Liver (tissue), 9 donors: Measurements from ENCODE around the gene ACSL3. TPM values are rescaled to one million over a fixed set of nuclear protein-coding genes. Genes with fewer than 3 reads are reported as not detected.

Source experiments
- DNase-seq: peaks from one replicate; pipeline ENCODE4 v3.0.0-alpha.2; 2017; ENCODE audit warnings: low spot score
- H3K27ac ChIP-seq, 2 donors: one replicate each; pipeline ENCODE4 v1.7.0; 2013; ENCODE audit warnings: inconsistent platforms in 2 of 2, low read length in 2 of 2, control low read depth in 1 of 2, low read depth in 1 of 2, mild to moderate bottlenecking in 1 of 2
- H3K27me3 ChIP-seq, 4 donors: one replicate each; pipeline versions ENCODE4 v1.6.1 to v1.7.0; 2013; ENCODE audit warnings: low read length in 3 of 4, inconsistent platforms in 1 of 4, mild to moderate bottlenecking in 1 of 4, moderate library complexity in 1 of 4; ENCODE audit not compliant: control insufficient read depth in 4 of 4, insufficient read depth in 4 of 4
- H3K36me3 ChIP-seq, 4 donors: one replicate each; pipeline versions ENCODE4 v1.6.1 to v1.7.0; 2013; ENCODE audit warnings: low read length in 3 of 4, mild to moderate bottlenecking in 3 of 4, low read depth in 1 of 4, moderate library complexity in 1 of 4; ENCODE audit not compliant: control insufficient read depth in 4 of 4, insufficient read depth in 3 of 4
- H3K4me1 ChIP-seq, 4 donors: one replicate each; pipeline versions ENCODE4 v1.6.1 to v1.7.0; 2013; ENCODE audit warnings: low read length in 3 of 4, mild to moderate bottlenecking in 3 of 4, moderate library complexity in 1 of 4; ENCODE audit not compliant: control insufficient read depth in 4 of 4, insufficient read depth in 4 of 4
- H3K4me3 ChIP-seq, 3 donors: one replicate each; pipeline versions ENCODE4 v1.6.1 to v1.7.0; 2013; ENCODE audit warnings: low read length in 3 of 3, control low read depth in 1 of 3, low read depth in 1 of 3, mild to moderate bottlenecking in 1 of 3
- H3K9ac ChIP-seq, 2 donors: one replicate each; pipeline ENCODE4 v1.7.0; 2013; ENCODE audit warnings: low read length in 2 of 2, mild to moderate bottlenecking in 2 of 2, moderate library complexity in 2 of 2, control low read depth in 1 of 2, low read depth in 1 of 2
- H3K9me3 ChIP-seq, 4 donors: one replicate each; pipeline versions ENCODE4 v1.6.1 to v1.7.0; 2013; ENCODE audit warnings: low read length in 3 of 4; ENCODE audit not compliant: control insufficient read depth in 4 of 4
- CTCF ChIP-seq: fragments of 150-350 bp; IDR thresholded peaks from 2 replicates; pipeline ENCODE4 v1.5.1; 2017; ENCODE audit warnings: improper control_type of control experiment, low read depth, low read length; ENCODE audit not compliant: missing input control
- EGR1 ChIP-seq, 2 donors: IDR thresholded peaks; 2 replicates each; pipeline ENCODE4 v1.6.1; 2016 to 2018; ENCODE audit warnings: antibody characterized with exemption in 2 of 2, low read depth in 2 of 2
- FOXA1 ChIP-seq: IDR thresholded peaks from 2 replicates; pipeline ENCODE4 v1.6.1; 2016; ENCODE audit warnings: antibody characterized with exemption
- FOXA2 ChIP-seq: IDR thresholded peaks from 2 replicates; pipeline ENCODE4 v1.6.1; 2016; ENCODE audit warnings: antibody characterized with exemption
- GABPA ChIP-seq, 2 donors: IDR thresholded peaks in 1 of 2; conservative IDR thresholded peaks in 1 of 2; 2 replicates each; pipeline ENCODE4 v1.6.1; 2016; ENCODE audit warnings: antibody characterized with exemption in 2 of 2, mild to moderate bottlenecking in 1 of 2, moderate library complexity in 1 of 2
- HNF4A ChIP-seq, 2 donors: conservative IDR thresholded peaks; 2 replicates each; pipeline ENCODE4 v1.6.1; 2016; ENCODE audit warnings: antibody characterized with exemption in 2 of 2, mild to moderate bottlenecking in 2 of 2
- HNF4G ChIP-seq: IDR thresholded peaks from 2 replicates; pipeline ENCODE4 v1.6.1; 2016; ENCODE audit warnings: antibody characterized with exemption
- JUND ChIP-seq, 2 donors: IDR thresholded peaks; 2 replicates each; pipeline ENCODE4 v1.6.1; 2016; ENCODE audit warnings: antibody characterized with exemption in 2 of 2
- NR2F2 ChIP-seq: IDR thresholded peaks from 2 replicates; pipeline ENCODE4 v1.6.1; 2016; ENCODE audit warnings: antibody characterized with exemption
- RAD21 ChIP-seq, 2 donors: IDR thresholded peaks; 2 replicates each; pipeline ENCODE4 v1.6.1; 2016; ENCODE audit warnings: antibody characterized with exemption in 2 of 2, mild to moderate bottlenecking in 2 of 2
- RXRA ChIP-seq, 2 donors: IDR thresholded peaks; 2 replicates each; pipeline ENCODE4 v1.6.1; 2017 to 2018; ENCODE audit warnings: antibody characterized with exemption in 2 of 2, mild to moderate bottlenecking in 1 of 2
- SP1 ChIP-seq: IDR thresholded peaks from 2 replicates; pipeline ENCODE4 v1.6.1; 2018; ENCODE audit warnings: antibody characterized with exemption, mild to moderate bottlenecking
- TAF1 ChIP-seq: conservative IDR thresholded peaks from 2 replicates; pipeline ENCODE4 v1.6.1; 2016; ENCODE audit warnings: antibody characterized with exemption, mild to moderate bottlenecking
- YY1 ChIP-seq: IDR thresholded peaks from 2 replicates; pipeline ENCODE4 v1.6.1; 2016; ENCODE audit warnings: antibody characterized with exemption, mild to moderate bottlenecking
- ZBTB33 ChIP-seq: IDR thresholded peaks from 2 replicates; pipeline ENCODE4 v1.6.1; 2016; ENCODE audit warnings: antibody characterized with exemption
- WGBS: extraction: QIAGEN DNeasy Blood & Tissue Kit; methylation state at CpG from one replicate; pipeline ENCODE4 v1.1.7; 2013; 5-methylcytosine and 5-hydroxymethylcytosine counted together
- polyA plus RNA-seq, 2 donors: library from polyadenylated mRNA; stranded (reverse) in 1 of 2; unstranded in 1 of 2; fragments of 200-250 nt in 1 of 2; fragments of >200 nt in 1 of 2; fragmentation: Nextera tagmentation in 1 of 2; extraction: Ambion mirVana in 1 of 2; gene quantifications; one replicate each; pipeline versions ENCODE4 v1.2.1 to v1.2.3, GENCODE V29; 2013 to 2015
- total RNA-seq, 2 donors: library from RNA; depleted of rRNA; stranded (reverse); fragments of >200 nt; gene quantifications; one replicate each; pipeline ENCODE4 v1.2.3, GENCODE V29; 2014
- TF ChIP-seq, protein P1 (sequence below): IDR thresholded peaks from 2 replicates; pipeline ENCODE4 v1.6.1; 2016; ENCODE audit warnings: antibody characterized with exemption
- TF ChIP-seq, protein P2 (sequence below): IDR thresholded peaks from 2 replicates; pipeline ENCODE4 v1.6.1; 2016; ENCODE audit warnings: antibody characterized with exemption
- TF ChIP-seq, protein P3 (sequence below): IDR thresholded peaks from 2 replicates; pipeline ENCODE4 v1.6.1; 2016; ENCODE audit warnings: antibody characterized with exemption, mild to moderate bottlenecking
- donor health status: healthy.
- donor health status: healthy.
- donor health status: healthy.
- donor health status: healthy.
- donor health status: healthy.

Gene ACSL3
- total RNA-seq (10 to 100 TPM; 61.1 to 66.6 TPM), polyA plus RNA-seq (10 to 100 TPM; 22.2 to 25.5 TPM)

GRCh38 chr2:222860740-222861410 lies at the start of gene ACSL3:
Gene ACSL3 (plus strand): TSS chr2:222861036. CDS start chr2:222908773, 47,737 bp downstream.
- WGBS: under 1% methylated on average over 99 of the region's 99 CpGs
- Histone ChIP-seq H3K9me3 (no peaks in the 10 kb centered on the region), H3K27ac (peak within 1 kb of the TSS; percentile 93 to 95), H3K9ac (peak within 1 kb of the TSS; percentile 75 to 95), H3K4me1 (peaks cover 4 to 40% (median 28%) of the 10 kb centered on the region in 4 donors), H3K27me3 (no peaks in the 10 kb centered on the region), H3K4me3 (peak within 1 kb of the TSS; percentile 66 to 100 (median 83)), H3K36me3 (no peaks in the 10 kb centered on the region)
- peak; percentile 96 for DNase-seq
- TF ChIP-seq, protein P1, sequence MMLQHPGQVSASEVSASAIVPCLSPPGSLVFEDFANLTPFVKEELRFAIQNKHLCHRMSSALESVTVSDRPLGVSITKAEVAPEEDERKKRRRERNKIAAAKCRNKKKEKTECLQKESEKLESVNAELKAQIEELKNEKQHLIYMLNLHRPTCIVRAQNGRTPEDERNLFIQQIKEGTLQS: no peak
- TF ChIP-seq HNF4A (conservative IDR thresholded peaks at IDR 0.05) (no peak), GABPA (IDR thresholded peaks at IDR 0.05 in 1 of 2, conservative IDR thresholded peaks at IDR 0.05 in 1 of 2) (no peak), FOXA2 (no peak), JUND (IDR thresholded peaks at IDR 0.05) (no peak), RAD21 (IDR thresholded peaks at IDR 0.05) (peak; percentile 16 to 49), YY1 (no peak), CTCF (no peak), HNF4G (no peak), NR2F2 (no peak), ZBTB33 (no peak), RXRA (IDR thresholded peaks at IDR 0.05) (no peak), TAF1 (peak; percentile 91), EGR1 (IDR thresholded peaks at IDR 0.05; ENCODE audit: low read depth in 2 of 2) (peak in 1 of 2 donors; percentile 81), FOXA1 (no peak), SP1 (peak; percentile 46)
- TF ChIP-seq, protein P2, sequence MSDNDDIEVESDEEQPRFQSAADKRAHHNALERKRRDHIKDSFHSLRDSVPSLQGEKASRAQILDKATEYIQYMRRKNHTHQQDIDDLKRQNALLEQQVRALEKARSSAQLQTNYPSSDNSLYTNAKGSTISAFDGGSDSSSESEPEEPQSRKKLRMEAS: no peak
- TF ChIP-seq, protein P3, sequence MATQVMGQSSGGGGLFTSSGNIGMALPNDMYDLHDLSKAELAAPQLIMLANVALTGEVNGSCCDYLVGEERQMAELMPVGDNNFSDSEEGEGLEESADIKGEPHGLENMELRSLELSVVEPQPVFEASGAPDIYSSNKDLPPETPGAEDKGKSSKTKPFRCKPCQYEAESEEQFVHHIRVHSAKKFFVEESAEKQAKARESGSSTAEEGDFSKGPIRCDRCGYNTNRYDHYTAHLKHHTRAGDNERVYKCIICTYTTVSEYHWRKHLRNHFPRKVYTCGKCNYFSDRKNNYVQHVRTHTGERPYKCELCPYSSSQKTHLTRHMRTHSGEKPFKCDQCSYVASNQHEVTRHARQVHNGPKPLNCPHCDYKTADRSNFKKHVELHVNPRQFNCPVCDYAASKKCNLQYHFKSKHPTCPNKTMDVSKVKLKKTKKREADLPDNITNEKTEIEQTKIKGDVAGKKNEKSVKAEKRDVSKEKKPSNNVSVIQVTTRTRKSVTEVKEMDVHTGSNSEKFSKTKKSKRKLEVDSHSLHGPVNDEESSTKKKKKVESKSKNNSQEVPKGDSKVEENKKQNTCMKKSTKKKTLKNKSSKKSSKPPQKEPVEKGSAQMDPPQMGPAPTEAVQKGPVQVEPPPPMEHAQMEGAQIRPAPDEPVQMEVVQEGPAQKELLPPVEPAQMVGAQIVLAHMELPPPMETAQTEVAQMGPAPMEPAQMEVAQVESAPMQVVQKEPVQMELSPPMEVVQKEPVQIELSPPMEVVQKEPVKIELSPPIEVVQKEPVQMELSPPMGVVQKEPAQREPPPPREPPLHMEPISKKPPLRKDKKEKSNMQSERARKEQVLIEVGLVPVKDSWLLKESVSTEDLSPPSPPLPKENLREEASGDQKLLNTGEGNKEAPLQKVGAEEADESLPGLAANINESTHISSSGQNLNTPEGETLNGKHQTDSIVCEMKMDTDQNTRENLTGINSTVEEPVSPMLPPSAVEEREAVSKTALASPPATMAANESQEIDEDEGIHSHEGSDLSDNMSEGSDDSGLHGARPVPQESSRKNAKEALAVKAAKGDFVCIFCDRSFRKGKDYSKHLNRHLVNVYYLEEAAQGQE: peak; percentile 88
